ENCODE measurements around the gene LTBP1.
"Not testable (repeated sequence)": the region's sequence is repeated elsewhere in the genome, so short reads cannot be mapped to it uniquely, and the experiment has no call there.

The LTBP1 gene

GRCh38 chr2:32963941-32964340 is 17.2 kb downstream of the LTBP1 start:
- DNase-seq (ENCODE audit: low read depth in 3 of 3): no peak

- DNase-seq (ENCODE audit: low read depth in 3 of 3): no peak
These were observed 18.9 kb downstream of the LTBP1 start for GRCh38 chr2:32965523-32966171.

GRCh38 chr2:32969444-32970162 is 22.9 kb downstream of the LTBP1 start:
- no peak for DNase-seq (ENCODE audit: low read depth in 3 of 3)

- not testable (repeated sequence) for DNase-seq (ENCODE audit: low read depth in 3 of 3)
These were observed 27.0 kb downstream of the LTBP1 start for GRCh38 chr2:32973772-32974171.

- DNase-seq (ENCODE audit: low read depth in 3 of 3): no peak
These were observed 29.8 kb downstream of the LTBP1 start for GRCh38 chr2:32976409-32977063.

- DNase-seq (ENCODE audit: low read depth in 3 of 3): no peak
These were observed 30.5 kb downstream of the LTBP1 start for GRCh38 chr2:32977228-32977758.

- DNase-seq (ENCODE audit: low read depth in 3 of 3): no peak
These were observed 34.9 kb downstream of the LTBP1 start for GRCh38 chr2:32981612-32982011.

- not testable (repeated sequence) for DNase-seq (ENCODE audit: low read depth in 3 of 3)
These were observed 36.6 kb downstream of the LTBP1 start for GRCh38 chr2:32983193-32983924.

- no peak for DNase-seq (ENCODE audit: low read depth in 3 of 3)
These were observed 39.7 kb downstream of the LTBP1 start for GRCh38 chr2:32986480-32986879.

- DNase-seq (ENCODE audit: low read depth in 3 of 3): no peak
These were observed 41.8 kb downstream of the LTBP1 start for GRCh38 chr2:32988525-32988924.

- DNase-seq (ENCODE audit: low read depth in 3 of 3): no peak
These were observed 43.8 kb downstream of the LTBP1 start for GRCh38 chr2:32990556-32990955.

- no peak for DNase-seq (ENCODE audit: low read depth in 3 of 3)
These were observed 44.5 kb downstream of the LTBP1 start for GRCh38 chr2:32991091-32991845.

- no peak for DNase-seq (ENCODE audit: low read depth in 3 of 3)
These were observed 46.3 kb downstream of the LTBP1 start for GRCh38 chr2:32993005-32993539.

- DNase-seq (ENCODE audit: low read depth in 3 of 3): no peak
These were observed 51.0 kb downstream of the LTBP1 start for GRCh38 chr2:32997705-32998104.

GRCh38 chr2:33000986-33001385 is 54.2 kb downstream of the LTBP1 start:
- DNase-seq (ENCODE audit: low read depth in 3 of 3): no peak

GRCh38 chr2:33001823-33002222 is 55.1 kb downstream of the LTBP1 start:
- no peak for DNase-seq (ENCODE audit: low read depth in 3 of 3)

GRCh38 chr2:33002863-33003262 is 56.1 kb downstream of the LTBP1 start:
- no peak for DNase-seq (ENCODE audit: low read depth in 3 of 3)

GRCh38 chr2:33005057-33005456 is 58.3 kb downstream of the LTBP1 start:
- DNase-seq (ENCODE audit: low read depth in 3 of 3): no peak

GRCh38 chr2:33008716-33009115 is 62.0 kb downstream of the LTBP1 start:
- no peak for DNase-seq (ENCODE audit: low read depth in 3 of 3)

GRCh38 chr2:33009249-33009648 is 62.5 kb downstream of the LTBP1 start:
- DNase-seq (ENCODE audit: low read depth in 3 of 3): no peak

GRCh38 chr2:33011373-33011772 is 64.6 kb downstream of the LTBP1 start:
- no peak for DNase-seq (ENCODE audit: low read depth in 3 of 3)
